ENCODE measurements around the gene SNTG2. TPM values are rescaled to one million over a fixed set of nuclear protein-coding genes. Genes with fewer than 3 reads are reported as not detected.

SNTG2 gene
- total and polyA plus RNA-seq, 2 donors (not counting 3 experiments of a cell fraction or from before 2014, with no cell fraction given): not detected

DNA sequence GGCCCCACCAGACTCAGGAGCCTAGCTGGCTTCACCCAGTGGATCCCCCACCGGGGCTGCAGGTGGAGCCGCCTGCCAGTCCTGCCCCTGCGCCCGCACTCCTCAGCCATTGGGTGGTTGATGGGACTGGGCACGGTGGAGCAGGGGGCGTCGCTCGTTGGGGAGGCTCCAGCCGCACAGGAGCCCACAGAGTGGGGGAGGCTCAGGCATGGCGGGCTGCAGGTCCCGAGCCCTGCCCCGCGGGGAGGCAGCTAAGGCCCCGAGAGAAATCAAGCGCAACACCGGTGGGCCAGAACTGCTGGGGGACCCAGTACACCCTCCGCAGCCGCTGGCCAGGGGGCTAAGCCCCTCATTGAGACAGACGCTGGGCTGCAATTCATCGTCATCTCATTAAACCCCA lies 184.0 kb downstream of the SNTG2 start:
- ChIA-PET CTCF (no interaction called here), POLR2A (no interaction called here)
- Histone ChIP-seq H3K4me3 (replicated peaks in 1 of 3; ENCODE audit: insufficient read depth in 1 of 3, low read depth in 1 of 3, low read length in 3 of 3) (no peak overlapping the region), H3K36me3 (ENCODE audit: control insufficient read depth in 2 of 2, extremely low read depth in 1 of 2, insufficient read depth in 2 of 2, low read length in 2 of 2) (no peaks in the 10 kb centered on the region), H3K27ac (ENCODE audit: insufficient read depth, low read depth, low read length) (no peak overlapping the region), H3K4me2 (ENCODE audit: insufficient read depth, low read length) (no peak overlapping the region), H4K20me1 (replicated peaks; ENCODE audit: control insufficient read depth, extremely low read depth, insufficient read depth, low read length) (no peaks in the 10 kb centered on the region), H3K4me1 (ENCODE audit: control insufficient read depth, extremely low read depth, insufficient read depth, low read length) (no peaks in the 10 kb centered on the region), H3K27me3 (ENCODE audit: control insufficient read depth in 2 of 2, insufficient read depth in 2 of 2, low read length in 2 of 2) (no peaks in the 10 kb centered on the region), H3K9me1 (replicated peaks; ENCODE audit: control insufficient read depth, extremely low read depth, insufficient read depth, low read length) (no peaks in the 10 kb centered on the region), H3K9me3 (replicated peaks; ENCODE audit: control insufficient read depth, insufficient read depth, low read length) (peaks cover 9% of the 10 kb centered on the region), H3K9ac (replicated peaks; ENCODE audit: extremely low read depth, insufficient read depth, low read length) (no peak overlapping the region), H2AFZ (ENCODE audit: low read depth, low read length) (no peak overlapping the region), H3K79me2 (ENCODE audit: control insufficient read depth, insufficient read depth, low read length) (no peaks in the 10 kb centered on the region)
- DNase-seq (ENCODE audit: low read depth, low spot score): no peak
- BruUV-seq (replicated peaks): no TSS peak
- no peak for TF ChIP-seq GATA2 (IDR thresholded peaks at IDR 0.05; ENCODE audit: insufficient read depth, insufficient read length, low read depth, low read length)
- TF ChIP-seq, protein P1, sequence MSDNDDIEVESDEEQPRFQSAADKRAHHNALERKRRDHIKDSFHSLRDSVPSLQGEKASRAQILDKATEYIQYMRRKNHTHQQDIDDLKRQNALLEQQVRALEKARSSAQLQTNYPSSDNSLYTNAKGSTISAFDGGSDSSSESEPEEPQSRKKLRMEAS (IDR thresholded peaks at IDR 0.05; ENCODE audit: insufficient read depth, insufficient read length): no peak
- no peak for TF ChIP-seq JUN (IDR thresholded peaks at IDR 0.05; ENCODE audit: borderline replicate concordance, insufficient read depth, insufficient read length, low read depth)
- no peak for TF ChIP-seq POLR2A (IDR thresholded peaks at IDR 0.05; ENCODE audit: low read depth, low read length)
- no peak for TF ChIP-seq FOS (IDR thresholded peaks at IDR 0.05; ENCODE audit: borderline replicate concordance, insufficient read depth, low read length)
- TF ChIP-seq EZH2 (IDR thresholded peaks at IDR 0.05; ENCODE audit: borderline replicate concordance, low read depth, low read length, severe bottlenecking): no peak
- TF ChIP-seq, protein P2, sequence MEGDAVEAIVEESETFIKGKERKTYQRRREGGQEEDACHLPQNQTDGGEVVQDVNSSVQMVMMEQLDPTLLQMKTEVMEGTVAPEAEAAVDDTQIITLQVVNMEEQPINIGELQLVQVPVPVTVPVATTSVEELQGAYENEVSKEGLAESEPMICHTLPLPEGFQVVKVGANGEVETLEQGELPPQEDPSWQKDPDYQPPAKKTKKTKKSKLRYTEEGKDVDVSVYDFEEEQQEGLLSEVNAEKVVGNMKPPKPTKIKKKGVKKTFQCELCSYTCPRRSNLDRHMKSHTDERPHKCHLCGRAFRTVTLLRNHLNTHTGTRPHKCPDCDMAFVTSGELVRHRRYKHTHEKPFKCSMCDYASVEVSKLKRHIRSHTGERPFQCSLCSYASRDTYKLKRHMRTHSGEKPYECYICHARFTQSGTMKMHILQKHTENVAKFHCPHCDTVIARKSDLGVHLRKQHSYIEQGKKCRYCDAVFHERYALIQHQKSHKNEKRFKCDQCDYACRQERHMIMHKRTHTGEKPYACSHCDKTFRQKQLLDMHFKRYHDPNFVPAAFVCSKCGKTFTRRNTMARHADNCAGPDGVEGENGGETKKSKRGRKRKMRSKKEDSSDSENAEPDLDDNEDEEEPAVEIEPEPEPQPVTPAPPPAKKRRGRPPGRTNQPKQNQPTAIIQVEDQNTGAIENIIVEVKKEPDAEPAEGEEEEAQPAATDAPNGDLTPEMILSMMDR (IDR thresholded peaks at IDR 0.05; ENCODE audit: extremely low read depth in 1 of 2, insufficient read depth in 1 of 2, low read depth in 1 of 2, low read length in 2 of 2): no peak
- dilution Hi-C loops (cut with MboI; ENCODE audit: extremely low pct_ligation_motif_present, low sequenced_read_pairs) (no loop called here), intact Hi-C loops (cut with micrococcal nuclease) (no loop called here)
- no peak for FAIRE-seq
